HCT116 (cell line): ENCODE results near the gene CTCFL. TPM values are rescaled to one million over a fixed set of nuclear protein-coding genes. Genes with fewer than 3 reads are reported as not detected.

Source experiments
- ATAC-seq: fragments of 200-7000 bp; cut with Tn5 transposase; 2 replicates; pipeline ENCODE4 v1.9.1; 2020; ENCODE audit warnings: mild to moderate bottlenecking, moderate library complexity
- BruUV-seq: library from RNA; stranded (reverse); fragments of 400-500 nt; replicated peaks from 2 replicates; lab custom pipeline; 2021; lab: Mats Ljungman, UMichigan
- CTCF ChIA-PET: fragments of 300-600 bp; sonication (Branson Sonifier 250); formaldehyde crosslinking; loops from one replicate; lab custom pipeline; 2021; ENCODE audit warnings: antibody characterized with exemption; lab: Charles Lee
- POLR2A ChIA-PET: fragments of 300-600, 350-600 bp; sonication (Branson Sonifier 250); formaldehyde crosslinking; loops from one replicate; lab custom pipeline; 2021; ENCODE audit warnings: antibody characterized with exemption; lab: Charles Lee
- RAD21 ChIA-PET, 2 experiments: fragments of 300-600 bp; sonication (Branson Sonifier 250); formaldehyde crosslinking; loops; one replicate each; lab custom pipeline; 2023; ENCODE audit warnings: low total read pairs in 2 of 2; ENCODE audit not compliant: uncharacterized antibody in 2 of 2, unreplicated experiment in 2 of 2, low non-redundant PET in 1 of 2; lab: Charles Lee
- DNase-seq: peaks from one replicate; pipeline ENCODE4 v3.0.0-alpha.2; 2010; ENCODE audit warnings: low read depth, low spot score
- H2AFZ ChIP-seq: fragments of 200-600 bp; shearing (Covaris generic), sonication (generic); 2 replicates; pipeline ENCODE4 v1.6.1; 2017; ENCODE audit warnings: low read depth, mixed run types, mixed read lengths, antibody characterized with exemption, low read length; ENCODE audit not compliant: poor library complexity, severe bottlenecking
- H3K27ac ChIP-seq: 2 replicates; pipeline ENCODE4 v1.5.1; 2012; ENCODE audit warnings: low read depth, low read length
- H3K27me3 ChIP-seq: fragments of 200-600 bp; sonication (generic); 2 replicates; pipeline ENCODE4 v1.6.1; 2016; ENCODE audit warnings: mixed run types, low read length, mixed read lengths; ENCODE audit not compliant: insufficient read depth
- H3K36me3 ChIP-seq, 2 experiments: fragments of 200-500 bp in 1 of 2; fragments of 200-600 bp in 1 of 2; sonication (Bioruptor generic) in 1 of 2; sonication (generic) in 1 of 2; 2 replicates each; pipeline versions ENCODE4 v1.5.1 to v1.6.1; 2014 to 2016; ENCODE audit warnings: low read length in 2 of 2, inconsistent platforms in 1 of 2, mixed read lengths in 1 of 2, mixed run types in 1 of 2; ENCODE audit not compliant: insufficient read depth in 2 of 2, control insufficient read depth in 1 of 2
- H3K4me1 ChIP-seq, 2 experiments: fragments of 200-600 bp in 1 of 2; sonication (generic) in 1 of 2; 2 replicates each; pipeline versions ENCODE4 v1.5.1 to v1.6.1; 2012 to 2017; ENCODE audit warnings: low read length in 2 of 2, inconsistent platforms in 1 of 2, mild to moderate bottlenecking in 1 of 2, mixed read lengths in 1 of 2, mixed run types in 1 of 2, moderate library complexity in 1 of 2; ENCODE audit not compliant: insufficient read depth in 2 of 2, control insufficient read depth in 1 of 2
- H3K4me2 ChIP-seq: fragments of 200-600 bp; sonication (generic); 2 replicates; pipeline ENCODE4 v1.6.1; 2017; ENCODE audit warnings: mixed run types, low read length, mixed read lengths
- H3K4me3 ChIP-seq, 2 experiments: fragments of 200-600 bp in 1 of 2; sonication (generic) in 1 of 2; replicated peaks in 1 of 2; 2 replicates each; pipeline ENCODE4 v1.5.1; 2011 to 2016; ENCODE audit warnings: low read length in 2 of 2, control low read depth in 1 of 2, low read depth in 1 of 2, mild to moderate bottlenecking in 1 of 2, mixed read lengths in 1 of 2, mixed run types in 1 of 2
- H3K79me2 ChIP-seq: fragments of 200-600 bp; sonication (generic); 2 replicates; pipeline ENCODE4 v1.6.1; 2017; ENCODE audit warnings: mild to moderate bottlenecking, mixed run types, low read length, moderate library complexity, mixed read lengths; ENCODE audit not compliant: insufficient read depth
- H3K9ac ChIP-seq: fragments of 200-600 bp; sonication (generic); 2 replicates; pipeline ENCODE4 v1.6.1; 2016; ENCODE audit warnings: low read length, mixed read lengths
- H3K9me2 ChIP-seq: fragments of 200-600 bp; sonication (generic), shearing (Covaris generic); 2 replicates; pipeline ENCODE4 v1.6.1; 2017; ENCODE audit warnings: mixed run types, mild to moderate bottlenecking, moderate library complexity; ENCODE audit not compliant: insufficient read depth
- H3K9me3 ChIP-seq, 2 experiments: fragments of 200-500 bp in 1 of 2; fragments of 200-600 bp in 1 of 2; sonication (Bioruptor generic) in 1 of 2; sonication (generic) in 1 of 2; 2 replicates each; pipeline ENCODE4 v1.6.1; 2014 to 2017; ENCODE audit warnings: low read length in 2 of 2, mixed read lengths in 2 of 2, inconsistent platforms in 1 of 2, low read depth in 1 of 2, mild to moderate bottlenecking in 1 of 2, mixed run types in 1 of 2, moderate library complexity in 1 of 2; ENCODE audit not compliant: control insufficient read depth in 1 of 2, insufficient read depth in 1 of 2
- H4K20me1 ChIP-seq: fragments of 200-600 bp; sonication (generic), shearing (Covaris generic); 2 replicates; pipeline ENCODE4 v1.6.1; 2017; ENCODE audit warnings: mixed run types, mild to moderate bottlenecking, moderate library complexity; ENCODE audit not compliant: insufficient read depth
- CBX3 ChIP-seq: IDR thresholded peaks from 2 replicates; pipeline ENCODE4 v1.6.1; 2012; ENCODE audit warnings: low read depth
- CEBPB ChIP-seq: IDR thresholded peaks from 2 replicates; pipeline ENCODE4 v1.6.1; 2012; ENCODE audit warnings: low read depth
- EGR1 ChIP-seq: IDR thresholded peaks from 2 replicates; pipeline ENCODE4 v1.6.1; 2012; ENCODE audit warnings: low read depth
- ELF1 ChIP-seq: IDR thresholded peaks from 2 replicates; pipeline ENCODE4 v1.6.1; 2012; ENCODE audit warnings: low read depth, borderline replicate concordance
- EZH2 ChIP-seq: fragments of 200-600 bp; sonication (generic); IDR thresholded peaks from 2 replicates; pipeline ENCODE4 v1.6.1; 2017; ENCODE audit warnings: antibody characterized with exemption, mixed run types
- EZH2phosphoT487 ChIP-seq: fragments of 200-600 bp; IDR thresholded peaks from 2 replicates; pipeline ENCODE4 v1.6.1; 2018; ENCODE audit warnings: antibody characterized with exemption, borderline replicate concordance
- POLR2A ChIP-seq: IDR thresholded peaks from 2 replicates; pipeline ENCODE4 v1.7.0; 2011; ENCODE audit warnings: borderline replicate concordance; ENCODE audit not compliant: insufficient read depth, insufficient read length; ENCODE audit errors: extremely low read depth
- RAD21 ChIP-seq: IDR thresholded peaks from 2 replicates; pipeline ENCODE4 v1.6.1; 2012; ENCODE audit warnings: low read depth, mild to moderate bottlenecking
- YY1 ChIP-seq: IDR thresholded peaks from 2 replicates; pipeline ENCODE4 v1.6.1; 2011; ENCODE audit warnings: low read length, low read depth, moderate library complexity, mild to moderate bottlenecking; ENCODE audit not compliant: insufficient replicate concordance; ENCODE audit errors: extremely low read depth
- intact Hi-C: fragments of 100-400 bp; cut with micrococcal nuclease; formaldehyde crosslinking; loops from 2 replicates; pipeline ENCODE4 v1.10.0; 2022
- total RNA-seq: library from RNA; stranded (reverse); gene quantifications from one replicate; pipeline ENCODE4 v1.2.1, GENCODE V29; 2021; ENCODE audit not compliant: unreplicated experiment
- TF ChIP-seq, protein P1 (sequence below): IDR thresholded peaks from 2 replicates; pipeline ENCODE4 v1.6.1; 2012; ENCODE audit warnings: low read depth
- TF ChIP-seq, protein P2 (sequence below), 3 experiments: fragments of 200-600 bp in 1 of 3; sonication (generic) in 1 of 3; IDR thresholded peaks in 2 of 3; conservative IDR thresholded peaks in 1 of 3; 2 replicates each; pipeline ENCODE4 v1.5.1; 2012 to 2017; ENCODE audit warnings: low read depth in 2 of 3, low read length in 2 of 3, antibody characterized with exemption in 1 of 3, borderline replicate concordance in 1 of 3, control low read depth in 1 of 3, mild to moderate bottlenecking in 1 of 3, mixed read lengths in 1 of 3, mixed run types in 1 of 3, moderate library complexity in 1 of 3; ENCODE audit not compliant: insufficient read depth in 1 of 3
- TF ChIP-seq, protein P3 (sequence below): IDR thresholded peaks from 2 replicates; pipeline ENCODE4 v1.6.1; 2012

The CTCFL gene
- total RNA-seq, 1 experiment from 2014 or later, result 0.34 TPM

DNA sequence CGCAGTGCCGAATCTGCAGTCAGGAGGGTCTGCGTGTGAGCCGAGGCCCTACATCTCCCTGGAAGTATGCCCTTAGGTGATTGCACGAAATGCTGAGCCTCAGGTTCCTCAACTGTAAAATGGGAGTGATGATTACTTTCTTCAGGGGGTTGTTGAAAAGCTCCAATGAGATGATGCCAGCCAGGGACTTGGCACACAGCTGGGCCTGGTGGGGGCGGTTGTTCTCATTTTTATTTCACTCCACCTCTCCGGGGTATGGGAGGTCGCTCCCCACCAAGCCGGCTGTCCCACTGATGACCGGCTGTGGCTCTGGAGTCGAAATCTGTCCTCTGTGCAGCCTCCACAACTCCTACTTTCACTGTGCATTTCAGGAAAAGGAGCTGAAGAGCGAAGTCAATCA, 44.0 kb upstream of the CTCFL start:
- intact Hi-C loops, result no loop called here
- H4K20me1 ChIP-seq, result no peaks in the 10 kb centered on the region
- no peak for ATAC-seq

More for the DNA sequence above, 44.0 kb upstream of the CTCFL start:
- RAD21 ChIA-PET, result no interaction called here
- no TSS peak for BruUV-seq
- no peak overlapping the region for H3K9ac ChIP-seq
- no peak for DNase-seq
- no peak overlapping the region for H3K27ac ChIP-seq
- POLR2A ChIA-PET, result no interaction called here
- H3K79me2 ChIP-seq, result no peaks in the 10 kb centered on the region
- no peak overlapping the region for H3K4me2 ChIP-seq
- H3K9me3 ChIP-seq, result no peaks in the 10 kb centered on the region
- no peaks in the 10 kb centered on the region for H3K4me1 ChIP-seq
- TF ChIP-seq EZH2 (no peak), EZH2phosphoT487 (no peak), YY1 (no peak), EGR1 (no peak), RAD21 (no peak), POLR2A (no peak), ELF1 (no peak), CBX3 (no peak), CEBPB (no peak)
- TF ChIP-seq, protein P1, sequence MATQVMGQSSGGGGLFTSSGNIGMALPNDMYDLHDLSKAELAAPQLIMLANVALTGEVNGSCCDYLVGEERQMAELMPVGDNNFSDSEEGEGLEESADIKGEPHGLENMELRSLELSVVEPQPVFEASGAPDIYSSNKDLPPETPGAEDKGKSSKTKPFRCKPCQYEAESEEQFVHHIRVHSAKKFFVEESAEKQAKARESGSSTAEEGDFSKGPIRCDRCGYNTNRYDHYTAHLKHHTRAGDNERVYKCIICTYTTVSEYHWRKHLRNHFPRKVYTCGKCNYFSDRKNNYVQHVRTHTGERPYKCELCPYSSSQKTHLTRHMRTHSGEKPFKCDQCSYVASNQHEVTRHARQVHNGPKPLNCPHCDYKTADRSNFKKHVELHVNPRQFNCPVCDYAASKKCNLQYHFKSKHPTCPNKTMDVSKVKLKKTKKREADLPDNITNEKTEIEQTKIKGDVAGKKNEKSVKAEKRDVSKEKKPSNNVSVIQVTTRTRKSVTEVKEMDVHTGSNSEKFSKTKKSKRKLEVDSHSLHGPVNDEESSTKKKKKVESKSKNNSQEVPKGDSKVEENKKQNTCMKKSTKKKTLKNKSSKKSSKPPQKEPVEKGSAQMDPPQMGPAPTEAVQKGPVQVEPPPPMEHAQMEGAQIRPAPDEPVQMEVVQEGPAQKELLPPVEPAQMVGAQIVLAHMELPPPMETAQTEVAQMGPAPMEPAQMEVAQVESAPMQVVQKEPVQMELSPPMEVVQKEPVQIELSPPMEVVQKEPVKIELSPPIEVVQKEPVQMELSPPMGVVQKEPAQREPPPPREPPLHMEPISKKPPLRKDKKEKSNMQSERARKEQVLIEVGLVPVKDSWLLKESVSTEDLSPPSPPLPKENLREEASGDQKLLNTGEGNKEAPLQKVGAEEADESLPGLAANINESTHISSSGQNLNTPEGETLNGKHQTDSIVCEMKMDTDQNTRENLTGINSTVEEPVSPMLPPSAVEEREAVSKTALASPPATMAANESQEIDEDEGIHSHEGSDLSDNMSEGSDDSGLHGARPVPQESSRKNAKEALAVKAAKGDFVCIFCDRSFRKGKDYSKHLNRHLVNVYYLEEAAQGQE, result no peak
- TF ChIP-seq, protein P2, sequence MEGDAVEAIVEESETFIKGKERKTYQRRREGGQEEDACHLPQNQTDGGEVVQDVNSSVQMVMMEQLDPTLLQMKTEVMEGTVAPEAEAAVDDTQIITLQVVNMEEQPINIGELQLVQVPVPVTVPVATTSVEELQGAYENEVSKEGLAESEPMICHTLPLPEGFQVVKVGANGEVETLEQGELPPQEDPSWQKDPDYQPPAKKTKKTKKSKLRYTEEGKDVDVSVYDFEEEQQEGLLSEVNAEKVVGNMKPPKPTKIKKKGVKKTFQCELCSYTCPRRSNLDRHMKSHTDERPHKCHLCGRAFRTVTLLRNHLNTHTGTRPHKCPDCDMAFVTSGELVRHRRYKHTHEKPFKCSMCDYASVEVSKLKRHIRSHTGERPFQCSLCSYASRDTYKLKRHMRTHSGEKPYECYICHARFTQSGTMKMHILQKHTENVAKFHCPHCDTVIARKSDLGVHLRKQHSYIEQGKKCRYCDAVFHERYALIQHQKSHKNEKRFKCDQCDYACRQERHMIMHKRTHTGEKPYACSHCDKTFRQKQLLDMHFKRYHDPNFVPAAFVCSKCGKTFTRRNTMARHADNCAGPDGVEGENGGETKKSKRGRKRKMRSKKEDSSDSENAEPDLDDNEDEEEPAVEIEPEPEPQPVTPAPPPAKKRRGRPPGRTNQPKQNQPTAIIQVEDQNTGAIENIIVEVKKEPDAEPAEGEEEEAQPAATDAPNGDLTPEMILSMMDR (IDR thresholded peaks at IDR 0.05 in 2 of 3, conservative IDR thresholded peaks at IDR 0.05 in 1 of 3; ENCODE audit: borderline replicate concordance in 1 of 3, insufficient read depth in 1 of 3, low read depth in 2 of 3, low read length in 2 of 3), result no peak
- TF ChIP-seq, protein P3, sequence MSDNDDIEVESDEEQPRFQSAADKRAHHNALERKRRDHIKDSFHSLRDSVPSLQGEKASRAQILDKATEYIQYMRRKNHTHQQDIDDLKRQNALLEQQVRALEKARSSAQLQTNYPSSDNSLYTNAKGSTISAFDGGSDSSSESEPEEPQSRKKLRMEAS, result no peak
- no peaks in the 10 kb centered on the region for H3K9me2 ChIP-seq
- no peaks in the 10 kb centered on the region for H3K36me3 ChIP-seq
- no peak overlapping the region for H2AFZ ChIP-seq
- H3K27me3 ChIP-seq, result peaks cover 33% of the 10 kb centered on the region
- CTCF ChIA-PET, result interaction anchor here (0.8 kb wide), 1 partner anchor 42 kb away, joined by 3 read pairs; no protein-coding TSS in a partner anchor
- no peak overlapping the region for H3K4me3 ChIP-seq
